ENCODE measurements around the gene R3HDM2.

The R3HDM2 gene

GRCh38 chr12:57248934-57249742, 181.7 kb downstream of the R3HDM2 start:
- peaks cover 0 to 6% of the 10 kb centered on the region in 2 experiments for H3K36me3 ChIP-seq (ENCODE audit: control insufficient read depth in 1 of 2, insufficient read depth in 2 of 2, low read depth in 1 of 2, low read length in 2 of 2)
- H3K4ac ChIP-seq (ENCODE audit: low read depth in 1 of 2, low read length in 2 of 2): no peak overlapping the region
- DNase-seq: no peak
- H2BK5ac ChIP-seq (ENCODE audit: low read depth, low read length, poor library complexity, severe bottlenecking): no peak overlapping the region
- H4K91ac ChIP-seq (ENCODE audit: low read length): no peak overlapping the region
- H3K27ac ChIP-seq (ENCODE audit: low read length, poor library complexity, severe bottlenecking): no peak overlapping the region
- no peak overlapping the region for H3K23ac ChIP-seq (ENCODE audit: low read length in 2 of 2)
- no peak overlapping the region for H2BK15ac ChIP-seq (ENCODE audit: low read depth, poor library complexity, severe bottlenecking)
- no peak overlapping the region for H3K4me3 ChIP-seq (ENCODE audit: insufficient read depth in 1 of 2, low read depth in 1 of 2, low read length in 2 of 2)
- H3K27me3 ChIP-seq (ENCODE audit: control insufficient read depth in 1 of 2, insufficient read depth in 1 of 2, low read length in 2 of 2): peaks cover 4 to 10% of the 10 kb centered on the region in 2 experiments
- no peak overlapping the region for H2BK120ac ChIP-seq (ENCODE audit: low read depth, low read length)
- H2AK5ac ChIP-seq (ENCODE audit: low read length, severe bottlenecking): no peak overlapping the region
- no peak overlapping the region for H3K18ac ChIP-seq (ENCODE audit: low read depth in 1 of 2, low read length in 2 of 2)
- H3K9ac ChIP-seq (ENCODE audit: low read length): no peak overlapping the region
- H4K8ac ChIP-seq (ENCODE audit: low read length): no peak overlapping the region
- no peak overlapping the region for H2AFZ ChIP-seq (ENCODE audit: low read depth, low read length)
- no peak overlapping the region for H3K14ac ChIP-seq (ENCODE audit: low read length in 2 of 2)
- no peaks in the 10 kb centered on the region for H3K4me1 ChIP-seq (ENCODE audit: control insufficient read depth, insufficient read depth, low read depth, low read length)
- no peak overlapping the region for H3K4me2 ChIP-seq (ENCODE audit: low read length, poor library complexity, severe bottlenecking)
- H2BK12ac ChIP-seq (ENCODE audit: low read length in 2 of 2): no peak overlapping the region
- no peaks in the 10 kb centered on the region for H3K9me3 ChIP-seq (ENCODE audit: control insufficient read depth, low read length)
- H3K79me1 ChIP-seq (replicated peaks; ENCODE audit: low read length, poor library complexity, severe bottlenecking): no peaks in the 10 kb centered on the region
- 96% methylated on average over 6 of the region's 7 CpGs for WGBS

DNA sequence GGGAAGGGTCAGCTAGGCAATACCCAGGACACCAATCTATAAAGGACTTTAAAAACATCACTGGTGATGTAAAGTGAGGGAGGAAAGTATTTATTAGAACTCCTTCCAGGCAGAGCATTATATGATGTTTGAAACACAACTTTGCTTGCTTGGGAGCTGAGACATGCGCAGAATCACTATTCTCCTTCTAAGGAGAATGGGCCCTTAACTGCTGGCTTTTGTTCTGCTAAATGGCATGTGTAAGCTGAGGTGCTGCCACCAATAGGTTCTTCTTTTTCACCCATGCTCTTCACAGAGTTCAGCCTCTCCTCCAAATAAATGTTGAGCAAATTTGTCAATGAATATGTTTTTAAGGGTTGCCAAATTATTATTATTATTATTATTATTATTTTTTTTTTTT, 183.8 kb downstream of the R3HDM2 start:
- H3K4me3 ChIP-seq (ENCODE audit: insufficient read depth in 1 of 2, low read depth in 1 of 2, low read length in 2 of 2): no peak overlapping the region
- peaks cover 19 to 26% of the 10 kb centered on the region in 2 experiments for H3K27me3 ChIP-seq (ENCODE audit: control insufficient read depth in 1 of 2, insufficient read depth in 1 of 2, low read length in 2 of 2)
- H3K4me2 ChIP-seq (ENCODE audit: low read length, poor library complexity, severe bottlenecking): no peak overlapping the region
- no peak overlapping the region for H4K8ac ChIP-seq (ENCODE audit: low read length)
- H3K4ac ChIP-seq (ENCODE audit: low read depth in 1 of 2, low read length in 2 of 2): no peak overlapping the region
- 95% methylated on average over 1 of the region's 1 CpG for WGBS
- no peak overlapping the region for H3K23ac ChIP-seq (ENCODE audit: low read length in 2 of 2)
- H2BK12ac ChIP-seq (ENCODE audit: low read length in 2 of 2): no peak overlapping the region
- no peak for DNase-seq
- H2BK15ac ChIP-seq (ENCODE audit: low read depth, poor library complexity, severe bottlenecking): no peak overlapping the region
- H3K79me1 ChIP-seq (replicated peaks; ENCODE audit: low read length, poor library complexity, severe bottlenecking): no peaks in the 10 kb centered on the region
- H3K14ac ChIP-seq (ENCODE audit: low read length in 2 of 2): no peak overlapping the region
- no peaks in the 10 kb centered on the region for H3K9me3 ChIP-seq (ENCODE audit: control insufficient read depth, low read length)
- no peak overlapping the region for H2BK5ac ChIP-seq (ENCODE audit: low read depth, low read length, poor library complexity, severe bottlenecking)
- peaks cover 0 to 1% of the 10 kb centered on the region in 2 experiments for H3K36me3 ChIP-seq (ENCODE audit: control insufficient read depth in 1 of 2, insufficient read depth in 2 of 2, low read depth in 1 of 2, low read length in 2 of 2)
- H2BK120ac ChIP-seq (ENCODE audit: low read depth, low read length): no peak overlapping the region
- H2AFZ ChIP-seq (ENCODE audit: low read depth, low read length): no peak overlapping the region
- no peak overlapping the region for H3K27ac ChIP-seq (ENCODE audit: low read length, poor library complexity, severe bottlenecking)
- peaks cover 15% of the 10 kb centered on the region for H3K4me1 ChIP-seq (ENCODE audit: control insufficient read depth, insufficient read depth, low read depth, low read length)
- no peak overlapping the region for H3K18ac ChIP-seq (ENCODE audit: low read depth in 1 of 2, low read length in 2 of 2)
- no peak overlapping the region for H3K9ac ChIP-seq (ENCODE audit: low read length)
- H4K91ac ChIP-seq (ENCODE audit: low read length): no peak overlapping the region
- no peak overlapping the region for H2AK5ac ChIP-seq (ENCODE audit: low read length, severe bottlenecking)

GRCh38 chr12:57244312-57244696, 186.5 kb downstream of the R3HDM2 start:
- Histone ChIP-seq H3K4ac (ENCODE audit: low read depth in 1 of 2, low read length in 2 of 2) (no peak overlapping the region), H3K4me2 (ENCODE audit: low read length, poor library complexity, severe bottlenecking) (no peak overlapping the region), H3K18ac (ENCODE audit: low read depth in 1 of 2, low read length in 2 of 2) (no peak overlapping the region), H3K14ac (ENCODE audit: low read length in 2 of 2) (no peak overlapping the region), H4K91ac (ENCODE audit: low read length) (no peak overlapping the region), H3K9me3 (ENCODE audit: control insufficient read depth, low read length) (no peaks in the 10 kb centered on the region), H4K8ac (ENCODE audit: low read length) (no peak overlapping the region), H3K36me3 (ENCODE audit: control insufficient read depth in 1 of 2, insufficient read depth in 2 of 2, low read depth in 1 of 2, low read length in 2 of 2) (no peaks in the 10 kb centered on the region), H3K79me1 (replicated peaks; ENCODE audit: low read length, poor library complexity, severe bottlenecking) (no peaks in the 10 kb centered on the region), H2BK15ac (ENCODE audit: low read depth, poor library complexity, severe bottlenecking) (no peak overlapping the region), H3K4me1 (ENCODE audit: control insufficient read depth, insufficient read depth, low read depth, low read length) (peaks cover 32% of the 10 kb centered on the region), H2BK5ac (ENCODE audit: low read depth, low read length, poor library complexity, severe bottlenecking) (no peak overlapping the region), H3K27me3 (ENCODE audit: control insufficient read depth in 1 of 2, insufficient read depth in 1 of 2, low read length in 2 of 2) (peaks cover 37 to 53% of the 10 kb centered on the region in 2 experiments), H3K27ac (ENCODE audit: low read length, poor library complexity, severe bottlenecking) (no peak overlapping the region), H2AFZ (ENCODE audit: low read depth, low read length) (no peak overlapping the region), H2BK12ac (ENCODE audit: low read length in 2 of 2) (no peak overlapping the region), H2BK120ac (ENCODE audit: low read depth, low read length) (no peak overlapping the region), H3K23ac (ENCODE audit: low read length in 2 of 2) (no peak overlapping the region), H3K9ac (ENCODE audit: low read length) (no peak overlapping the region), H3K4me3 (ENCODE audit: insufficient read depth in 1 of 2, low read depth in 1 of 2, low read length in 2 of 2) (no peak overlapping the region), H2AK5ac (ENCODE audit: low read length, severe bottlenecking) (no peak overlapping the region)
- WGBS: 100% methylated on average over 2 of the region's 6 CpGs
- no peak for DNase-seq

- H2BK12ac ChIP-seq (ENCODE audit: low read length in 2 of 2): no peak overlapping the region
- whole genome bisulfite sequencing: 14% methylated on average over 34 of the region's 41 CpGs
- no peak overlapping the region for H3K18ac ChIP-seq (ENCODE audit: low read depth in 1 of 2, low read length in 2 of 2)
- H3K9ac ChIP-seq (ENCODE audit: low read length): peak overlapping the region; percentile 43
- no peaks in the 10 kb centered on the region for H3K9me3 ChIP-seq (ENCODE audit: control insufficient read depth, low read length)
- peaks cover 36% of the 10 kb centered on the region for H3K4me1 ChIP-seq (ENCODE audit: control insufficient read depth, insufficient read depth, low read depth, low read length)
- H2AK5ac ChIP-seq (ENCODE audit: low read length, severe bottlenecking): no peak overlapping the region
- peaks cover 37 to 56% of the 10 kb centered on the region in 2 experiments for H3K27me3 ChIP-seq (ENCODE audit: control insufficient read depth in 1 of 2, insufficient read depth in 1 of 2, low read length in 2 of 2)
- H2AFZ ChIP-seq (ENCODE audit: low read depth, low read length): no peak overlapping the region
- no peak overlapping the region for H4K91ac ChIP-seq (ENCODE audit: low read length)
- H2BK5ac ChIP-seq (ENCODE audit: low read depth, low read length, poor library complexity, severe bottlenecking): no peak overlapping the region
- H3K27ac ChIP-seq (ENCODE audit: low read length, poor library complexity, severe bottlenecking): no peak overlapping the region
- no peak overlapping the region for H2BK120ac ChIP-seq (ENCODE audit: low read depth, low read length)
- H3K36me3 ChIP-seq (ENCODE audit: control insufficient read depth in 1 of 2, insufficient read depth in 2 of 2, low read depth in 1 of 2, low read length in 2 of 2): no peaks in the 10 kb centered on the region
- H3K14ac ChIP-seq (ENCODE audit: low read length in 2 of 2): no peak overlapping the region
- H3K79me1 ChIP-seq (replicated peaks; ENCODE audit: low read length, poor library complexity, severe bottlenecking): no peaks in the 10 kb centered on the region
- H3K4me2 ChIP-seq (ENCODE audit: low read length, poor library complexity, severe bottlenecking): peak overlapping the region; percentile 67
- H3K23ac ChIP-seq (ENCODE audit: low read length in 2 of 2): no peak overlapping the region
- peak; percentile 68 for DNase-seq
- no peak overlapping the region for H3K4ac ChIP-seq (ENCODE audit: low read depth in 1 of 2, low read length in 2 of 2)
- H3K4me3 ChIP-seq (ENCODE audit: insufficient read depth in 1 of 2, low read depth in 1 of 2, low read length in 2 of 2): peak overlapping the region; percentile 22 to 63
- no peak overlapping the region for H4K8ac ChIP-seq (ENCODE audit: low read length)
- peak overlapping the region; percentile 15 for H2BK15ac ChIP-seq (ENCODE audit: low read depth, poor library complexity, severe bottlenecking)
Measured at GRCh38 chr12:57243521-57244311, 187.1 kb downstream of the R3HDM2 start.

Measured in mesenchymal stem cell (in vitro differentiated cells and primary cell).